ENCODE results near the gene ZNF608. TPM values are rescaled to one million over a fixed set of nuclear protein-coding genes. Genes with fewer than 3 reads are reported as not detected.

The ZNF608 gene
- total and polyA plus RNA-seq, 2 donors (not counting 3 experiments of a cell fraction or from before 2014, with no cell fraction given): 16.2 to 33.6 TPM

DNA sequence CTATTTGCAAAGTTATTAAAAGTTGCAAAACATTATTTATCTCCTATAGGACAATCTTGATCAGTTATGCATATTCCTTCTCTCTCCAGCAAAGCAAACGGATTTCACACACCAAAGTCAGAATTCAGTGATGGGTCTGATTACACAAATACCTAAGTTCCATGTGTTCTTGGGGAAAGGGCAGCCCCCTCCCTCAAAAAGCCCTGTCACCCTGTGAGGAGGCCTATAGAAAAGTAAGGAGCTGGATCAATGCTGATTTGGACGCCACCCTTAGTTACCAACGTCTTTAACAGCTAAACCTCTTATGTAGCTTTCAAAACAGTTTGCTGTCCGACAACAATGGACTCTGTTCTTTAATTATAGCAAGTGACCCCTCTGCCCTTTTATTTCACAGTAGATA lies 6.4 kb downstream of the ZNF608 start:
- no peak for TF ChIP-seq FOS (IDR thresholded peaks at IDR 0.05; ENCODE audit: borderline replicate concordance, insufficient read depth, low read length)
- no peak for TF ChIP-seq EZH2 (IDR thresholded peaks at IDR 0.05; ENCODE audit: borderline replicate concordance, low read depth, low read length, severe bottlenecking)
- no peak for TF ChIP-seq POLR2AphosphoS5 (IDR thresholded peaks at IDR 0.05; ENCODE audit: insufficient read depth, low read depth, low read length)
- no peak for TF ChIP-seq JUN (IDR thresholded peaks at IDR 0.05; ENCODE audit: borderline replicate concordance, insufficient read depth, insufficient read length, low read depth)
- TF ChIP-seq, protein P1, sequence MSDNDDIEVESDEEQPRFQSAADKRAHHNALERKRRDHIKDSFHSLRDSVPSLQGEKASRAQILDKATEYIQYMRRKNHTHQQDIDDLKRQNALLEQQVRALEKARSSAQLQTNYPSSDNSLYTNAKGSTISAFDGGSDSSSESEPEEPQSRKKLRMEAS (IDR thresholded peaks at IDR 0.05; ENCODE audit: insufficient read depth, insufficient read length): no peak
- no peak for TF ChIP-seq MYC (IDR thresholded peaks at IDR 0.05; ENCODE audit: low read depth, low read length)
- TF ChIP-seq GATA2 (IDR thresholded peaks at IDR 0.05; ENCODE audit: insufficient read depth, insufficient read length, low read depth, low read length): no peak
- TF ChIP-seq POLR2A (IDR thresholded peaks at IDR 0.05; ENCODE audit: low read depth, low read length): no peak
- TF ChIP-seq, protein P2, sequence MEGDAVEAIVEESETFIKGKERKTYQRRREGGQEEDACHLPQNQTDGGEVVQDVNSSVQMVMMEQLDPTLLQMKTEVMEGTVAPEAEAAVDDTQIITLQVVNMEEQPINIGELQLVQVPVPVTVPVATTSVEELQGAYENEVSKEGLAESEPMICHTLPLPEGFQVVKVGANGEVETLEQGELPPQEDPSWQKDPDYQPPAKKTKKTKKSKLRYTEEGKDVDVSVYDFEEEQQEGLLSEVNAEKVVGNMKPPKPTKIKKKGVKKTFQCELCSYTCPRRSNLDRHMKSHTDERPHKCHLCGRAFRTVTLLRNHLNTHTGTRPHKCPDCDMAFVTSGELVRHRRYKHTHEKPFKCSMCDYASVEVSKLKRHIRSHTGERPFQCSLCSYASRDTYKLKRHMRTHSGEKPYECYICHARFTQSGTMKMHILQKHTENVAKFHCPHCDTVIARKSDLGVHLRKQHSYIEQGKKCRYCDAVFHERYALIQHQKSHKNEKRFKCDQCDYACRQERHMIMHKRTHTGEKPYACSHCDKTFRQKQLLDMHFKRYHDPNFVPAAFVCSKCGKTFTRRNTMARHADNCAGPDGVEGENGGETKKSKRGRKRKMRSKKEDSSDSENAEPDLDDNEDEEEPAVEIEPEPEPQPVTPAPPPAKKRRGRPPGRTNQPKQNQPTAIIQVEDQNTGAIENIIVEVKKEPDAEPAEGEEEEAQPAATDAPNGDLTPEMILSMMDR (IDR thresholded peaks at IDR 0.05; ENCODE audit: extremely low read depth in 1 of 2, insufficient read depth in 1 of 2, low read depth in 1 of 2, low read length in 2 of 2): no peak
- Histone ChIP-seq H3K9me1 (replicated peaks; ENCODE audit: control insufficient read depth, extremely low read depth, insufficient read depth, low read length) (no peaks in the 10 kb centered on the region), H2AFZ (ENCODE audit: low read depth, low read length) (no peak overlapping the region), H3K4me3 (replicated peaks in 1 of 3; ENCODE audit: insufficient read depth in 1 of 3, low read depth in 1 of 3, low read length in 3 of 3) (no peak overlapping the region), H3K4me2 (ENCODE audit: insufficient read depth, low read length) (no peak overlapping the region), H4K20me1 (replicated peaks; ENCODE audit: control insufficient read depth, extremely low read depth, insufficient read depth, low read length) (peaks cover 8% of the 10 kb centered on the region), H3K79me2 (ENCODE audit: control insufficient read depth, insufficient read depth, low read length) (peaks cover 52% of the 10 kb centered on the region), H3K9me3 (replicated peaks; ENCODE audit: control insufficient read depth, insufficient read depth, low read length) (no peaks in the 10 kb centered on the region), H3K27ac (ENCODE audit: insufficient read depth, low read depth, low read length) (no peak overlapping the region), H3K9ac (replicated peaks; ENCODE audit: extremely low read depth, insufficient read depth, low read length) (no peak overlapping the region), H3K36me3 (ENCODE audit: control insufficient read depth in 2 of 2, extremely low read depth in 1 of 2, insufficient read depth in 2 of 2, low read length in 2 of 2) (no peaks in the 10 kb centered on the region), H3K27me3 (ENCODE audit: control insufficient read depth in 2 of 2, insufficient read depth in 2 of 2, low read length in 2 of 2) (no peaks in the 10 kb centered on the region), H3K4me1 (ENCODE audit: control insufficient read depth, extremely low read depth, insufficient read depth, low read length) (peaks cover 35% of the 10 kb centered on the region)
- dilution Hi-C loops (cut with MboI; ENCODE audit: extremely low pct_ligation_motif_present, low sequenced_read_pairs): no loop called here
- intact Hi-C loops (cut with micrococcal nuclease): loop anchor here (10.0 kb wide), 1 partner anchor 925 kb away; no protein-coding TSS in a partner anchor
- FAIRE-seq (no peak), DNase-seq (ENCODE audit: low read depth, low spot score) (no peak)
- BruUV-seq (replicated peaks): no TSS peak
- ChIA-PET CTCF (no interaction called here), POLR2A (no interaction called here)
